HCT116 (cell line): ENCODE data around the gene PIAS4. TPM values are rescaled to one million over a fixed set of nuclear protein-coding genes. Genes with fewer than 3 reads are reported as not detected.

Experiments used
- ATAC-seq: fragments of 200-7000 bp; cut with Tn5 transposase; 2 replicates; pipeline ENCODE4 v1.9.1; 2020; ENCODE audit warnings: mild to moderate bottlenecking, moderate library complexity
- BruUV-seq: library from RNA; stranded (reverse); fragments of 400-500 nt; replicated peaks from 2 replicates; lab custom pipeline; 2021; lab: Mats Ljungman, UMichigan
- CTCF ChIA-PET: fragments of 300-600 bp; sonication (Branson Sonifier 250); formaldehyde crosslinking; loops from one replicate; lab custom pipeline; 2021; ENCODE audit warnings: antibody characterized with exemption; lab: Charles Lee
- POLR2A ChIA-PET: fragments of 300-600, 350-600 bp; sonication (Branson Sonifier 250); formaldehyde crosslinking; loops from one replicate; lab custom pipeline; 2021; ENCODE audit warnings: antibody characterized with exemption; lab: Charles Lee
- RAD21 ChIA-PET, 2 experiments: fragments of 300-600 bp; sonication (Branson Sonifier 250); formaldehyde crosslinking; loops; one replicate each; lab custom pipeline; 2023; ENCODE audit warnings: low total read pairs in 2 of 2; ENCODE audit not compliant: uncharacterized antibody in 2 of 2, unreplicated experiment in 2 of 2, low non-redundant PET in 1 of 2; lab: Charles Lee
- DNase-seq: peaks from one replicate; pipeline ENCODE4 v3.0.0-alpha.2; 2010; ENCODE audit warnings: low read depth, low spot score
- H2AFZ ChIP-seq: fragments of 200-600 bp; shearing (Covaris generic), sonication (generic); 2 replicates; pipeline ENCODE4 v1.6.1; 2017; ENCODE audit warnings: low read depth, mixed run types, mixed read lengths, antibody characterized with exemption, low read length; ENCODE audit not compliant: poor library complexity, severe bottlenecking
- H3K27ac ChIP-seq: 2 replicates; pipeline ENCODE4 v1.5.1; 2012; ENCODE audit warnings: low read depth, low read length
- H3K27me3 ChIP-seq: fragments of 200-600 bp; sonication (generic); 2 replicates; pipeline ENCODE4 v1.6.1; 2016; ENCODE audit warnings: mixed run types, low read length, mixed read lengths; ENCODE audit not compliant: insufficient read depth
- H3K36me3 ChIP-seq, 2 experiments: fragments of 200-500 bp in 1 of 2; fragments of 200-600 bp in 1 of 2; sonication (Bioruptor generic) in 1 of 2; sonication (generic) in 1 of 2; 2 replicates each; pipeline versions ENCODE4 v1.5.1 to v1.6.1; 2014 to 2016; ENCODE audit warnings: low read length in 2 of 2, inconsistent platforms in 1 of 2, mixed read lengths in 1 of 2, mixed run types in 1 of 2; ENCODE audit not compliant: insufficient read depth in 2 of 2, control insufficient read depth in 1 of 2
- H3K4me1 ChIP-seq, 2 experiments: fragments of 200-600 bp in 1 of 2; sonication (generic) in 1 of 2; 2 replicates each; pipeline versions ENCODE4 v1.5.1 to v1.6.1; 2012 to 2017; ENCODE audit warnings: low read length in 2 of 2, inconsistent platforms in 1 of 2, mild to moderate bottlenecking in 1 of 2, mixed read lengths in 1 of 2, mixed run types in 1 of 2, moderate library complexity in 1 of 2; ENCODE audit not compliant: insufficient read depth in 2 of 2, control insufficient read depth in 1 of 2
- H3K4me2 ChIP-seq: fragments of 200-600 bp; sonication (generic); 2 replicates; pipeline ENCODE4 v1.6.1; 2017; ENCODE audit warnings: mixed run types, low read length, mixed read lengths
- H3K4me3 ChIP-seq, 2 experiments: fragments of 200-600 bp in 1 of 2; sonication (generic) in 1 of 2; replicated peaks in 1 of 2; 2 replicates each; pipeline ENCODE4 v1.5.1; 2011 to 2016; ENCODE audit warnings: low read length in 2 of 2, control low read depth in 1 of 2, low read depth in 1 of 2, mild to moderate bottlenecking in 1 of 2, mixed read lengths in 1 of 2, mixed run types in 1 of 2
- H3K79me2 ChIP-seq: fragments of 200-600 bp; sonication (generic); 2 replicates; pipeline ENCODE4 v1.6.1; 2017; ENCODE audit warnings: mild to moderate bottlenecking, mixed run types, low read length, moderate library complexity, mixed read lengths; ENCODE audit not compliant: insufficient read depth
- H3K9ac ChIP-seq: fragments of 200-600 bp; sonication (generic); 2 replicates; pipeline ENCODE4 v1.6.1; 2016; ENCODE audit warnings: low read length, mixed read lengths
- H3K9me2 ChIP-seq: fragments of 200-600 bp; sonication (generic), shearing (Covaris generic); 2 replicates; pipeline ENCODE4 v1.6.1; 2017; ENCODE audit warnings: mixed run types, mild to moderate bottlenecking, moderate library complexity; ENCODE audit not compliant: insufficient read depth
- H3K9me3 ChIP-seq, 2 experiments: fragments of 200-500 bp in 1 of 2; fragments of 200-600 bp in 1 of 2; sonication (Bioruptor generic) in 1 of 2; sonication (generic) in 1 of 2; 2 replicates each; pipeline ENCODE4 v1.6.1; 2014 to 2017; ENCODE audit warnings: low read length in 2 of 2, mixed read lengths in 2 of 2, inconsistent platforms in 1 of 2, low read depth in 1 of 2, mild to moderate bottlenecking in 1 of 2, mixed run types in 1 of 2, moderate library complexity in 1 of 2; ENCODE audit not compliant: control insufficient read depth in 1 of 2, insufficient read depth in 1 of 2
- H4K20me1 ChIP-seq: fragments of 200-600 bp; sonication (generic), shearing (Covaris generic); 2 replicates; pipeline ENCODE4 v1.6.1; 2017; ENCODE audit warnings: mixed run types, mild to moderate bottlenecking, moderate library complexity; ENCODE audit not compliant: insufficient read depth
- CBX3 ChIP-seq: IDR thresholded peaks from 2 replicates; pipeline ENCODE4 v1.6.1; 2012; ENCODE audit warnings: low read depth
- CEBPB ChIP-seq: IDR thresholded peaks from 2 replicates; pipeline ENCODE4 v1.6.1; 2012; ENCODE audit warnings: low read depth
- EGR1 ChIP-seq: IDR thresholded peaks from 2 replicates; pipeline ENCODE4 v1.6.1; 2012; ENCODE audit warnings: low read depth
- ELF1 ChIP-seq: IDR thresholded peaks from 2 replicates; pipeline ENCODE4 v1.6.1; 2012; ENCODE audit warnings: low read depth, borderline replicate concordance
- EZH2 ChIP-seq: fragments of 200-600 bp; sonication (generic); IDR thresholded peaks from 2 replicates; pipeline ENCODE4 v1.6.1; 2017; ENCODE audit warnings: antibody characterized with exemption, mixed run types
- FOSL1 ChIP-seq: IDR thresholded peaks from 2 replicates; pipeline ENCODE4 v1.6.1; 2012; ENCODE audit warnings: low read depth
- JUND ChIP-seq: IDR thresholded peaks from 2 replicates; pipeline ENCODE4 v1.6.1; 2012
- POLR2A ChIP-seq: IDR thresholded peaks from 2 replicates; pipeline ENCODE4 v1.7.0; 2011; ENCODE audit warnings: borderline replicate concordance; ENCODE audit not compliant: insufficient read depth, insufficient read length; ENCODE audit errors: extremely low read depth
- POLR2AphosphoS5 ChIP-seq: IDR thresholded peaks from 2 replicates; pipeline ENCODE4 v1.6.1; 2011; ENCODE audit warnings: mild to moderate bottlenecking, low read depth, low read length, moderate library complexity
- RAD21 ChIP-seq: IDR thresholded peaks from 2 replicates; pipeline ENCODE4 v1.6.1; 2012; ENCODE audit warnings: low read depth, mild to moderate bottlenecking
- SIN3A ChIP-seq: IDR thresholded peaks from 2 replicates; pipeline ENCODE4 v1.6.1; 2012; ENCODE audit warnings: low read depth
- SP1 ChIP-seq: IDR thresholded peaks from 2 replicates; pipeline ENCODE4 v1.6.1; 2012; ENCODE audit warnings: low read depth
- SRF ChIP-seq: IDR thresholded peaks from 2 replicates; pipeline ENCODE4 v1.6.1; 2012; ENCODE audit warnings: low read depth
- TCF7L2 ChIP-seq: IDR thresholded peaks from 2 replicates; pipeline ENCODE4 v1.7.0; 2011; ENCODE audit warnings: borderline replicate concordance, inconsistent platforms; ENCODE audit not compliant: insufficient read depth, insufficient read length; ENCODE audit errors: extremely low read depth
- YY1 ChIP-seq: IDR thresholded peaks from 2 replicates; pipeline ENCODE4 v1.6.1; 2011; ENCODE audit warnings: low read length, low read depth, moderate library complexity, mild to moderate bottlenecking; ENCODE audit not compliant: insufficient replicate concordance; ENCODE audit errors: extremely low read depth
- ZFX ChIP-seq: fragments of 450-650 bp; IDR thresholded peaks from 2 replicates; pipeline ENCODE4 v1.6.1; 2017
- ZNF274 ChIP-seq: fragments of 200-500 bp; sonication (Bioruptor generic); IDR thresholded peaks from 2 replicates; pipeline ENCODE4 v1.6.1; 2014; ENCODE audit warnings: mild to moderate bottlenecking, low read depth, low read length, inconsistent platforms
- intact Hi-C: fragments of 100-400 bp; cut with micrococcal nuclease; formaldehyde crosslinking; loops from 2 replicates; pipeline ENCODE4 v1.10.0; 2022
- total RNA-seq: library from RNA; stranded (reverse); gene quantifications from one replicate; pipeline ENCODE4 v1.2.1, GENCODE V29; 2021; ENCODE audit not compliant: unreplicated experiment
- TF ChIP-seq, protein P1 (sequence below), 3 experiments: fragments of 200-600 bp in 1 of 3; sonication (generic) in 1 of 3; IDR thresholded peaks in 2 of 3; conservative IDR thresholded peaks in 1 of 3; 2 replicates each; pipeline ENCODE4 v1.5.1; 2012 to 2017; ENCODE audit warnings: low read depth in 2 of 3, low read length in 2 of 3, antibody characterized with exemption in 1 of 3, borderline replicate concordance in 1 of 3, control low read depth in 1 of 3, mild to moderate bottlenecking in 1 of 3, mixed read lengths in 1 of 3, mixed run types in 1 of 3, moderate library complexity in 1 of 3; ENCODE audit not compliant: insufficient read depth in 1 of 3
- TF ChIP-seq, protein P2 (sequence below): IDR thresholded peaks from 2 replicates; pipeline ENCODE4 v1.6.1; 2012

PIAS4 gene
- total RNA-seq, 1 experiment from 2014 or later, result 28.4 TPM

DNA sequence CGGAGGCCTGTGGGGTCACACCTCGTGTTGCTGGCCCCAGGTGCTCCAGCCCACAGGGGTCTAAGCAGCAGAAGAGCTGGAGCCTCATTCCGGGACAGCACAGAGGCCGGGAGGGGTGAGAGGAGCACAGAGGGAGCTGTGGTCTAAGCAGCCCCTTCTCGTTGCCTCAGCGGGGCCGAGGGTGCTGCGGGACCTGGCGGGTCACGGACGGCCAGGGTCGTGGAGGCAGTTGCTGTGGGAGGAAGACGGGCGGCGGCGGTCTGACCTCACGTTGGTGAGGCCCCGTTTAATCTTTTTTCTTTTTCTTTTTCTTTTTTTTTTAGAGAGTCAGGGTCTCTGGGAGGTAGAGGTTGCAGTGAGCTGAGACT lies 21.7 kb downstream of the PIAS4 start:
- ChIA-PET POLR2A (no interaction called here), CTCF (no interaction called here), RAD21 (no interaction called here)
- BruUV-seq, result no TSS peak
- H2AFZ ChIP-seq, result no peak overlapping the region
- no peaks in the 10 kb centered on the region for H3K27me3 ChIP-seq
- DNase-seq, result no peak
- H3K27ac ChIP-seq, result no peak overlapping the region
- H3K4me1 ChIP-seq, result no peaks in the 10 kb centered on the region
- H3K9ac ChIP-seq, result no peak overlapping the region
- no peaks in the 10 kb centered on the region for H3K79me2 ChIP-seq
- no peak for ATAC-seq
- intact Hi-C loops, result no loop called here
- H3K4me3 ChIP-seq, result no peak overlapping the region
- no peaks in the 10 kb centered on the region for H3K9me3 ChIP-seq
- H3K9me2 ChIP-seq, result no peaks in the 10 kb centered on the region
- TF ChIP-seq CEBPB (no peak), ZFX (no peak), SRF (no peak), RAD21 (no peak), JUND (no peak), FOSL1 (no peak)
- H3K36me3 ChIP-seq, result peaks cover 4 to 12% of the 10 kb centered on the region in 2 experiments
- H3K4me2 ChIP-seq, result no peak overlapping the region
- no peaks in the 10 kb centered on the region for H4K20me1 ChIP-seq

DNA sequence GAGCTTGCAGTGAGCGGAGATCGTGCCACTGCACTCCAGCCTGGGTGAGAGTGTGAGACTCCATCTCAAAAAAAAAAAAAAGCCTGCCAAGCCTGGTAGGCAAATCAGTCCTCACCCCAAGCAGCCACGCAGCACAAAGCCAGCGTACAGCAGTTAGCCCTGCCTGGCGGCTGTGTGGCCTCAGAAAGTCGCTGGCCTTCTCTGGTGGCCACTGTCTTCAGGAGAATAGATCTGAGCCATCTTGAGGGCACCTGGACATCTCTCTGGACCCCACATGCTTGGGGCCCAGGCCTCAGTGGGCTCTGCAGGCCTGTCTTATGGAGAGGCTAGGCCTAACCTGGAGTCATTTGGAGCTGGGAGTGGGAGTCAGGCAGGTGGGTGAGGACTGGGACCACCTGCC lies 23.0 kb downstream of the PIAS4 start:
- Histone ChIP-seq H3K4me3 (no peak overlapping the region), H3K4me1 (no peaks in the 10 kb centered on the region), H3K27ac (no peak overlapping the region), H3K9me3 (no peaks in the 10 kb centered on the region), H3K9ac (no peak overlapping the region), H3K9me2 (no peaks in the 10 kb centered on the region), H4K20me1 (no peaks in the 10 kb centered on the region), H3K36me3 (peaks cover under 1 to 14% of the 10 kb centered on the region in 2 experiments), H3K4me2 (no peak overlapping the region), H3K27me3 (no peaks in the 10 kb centered on the region), H3K79me2 (no peaks in the 10 kb centered on the region), H2AFZ (no peak overlapping the region)
- no peak for ATAC-seq
- TF ChIP-seq, protein P1, sequence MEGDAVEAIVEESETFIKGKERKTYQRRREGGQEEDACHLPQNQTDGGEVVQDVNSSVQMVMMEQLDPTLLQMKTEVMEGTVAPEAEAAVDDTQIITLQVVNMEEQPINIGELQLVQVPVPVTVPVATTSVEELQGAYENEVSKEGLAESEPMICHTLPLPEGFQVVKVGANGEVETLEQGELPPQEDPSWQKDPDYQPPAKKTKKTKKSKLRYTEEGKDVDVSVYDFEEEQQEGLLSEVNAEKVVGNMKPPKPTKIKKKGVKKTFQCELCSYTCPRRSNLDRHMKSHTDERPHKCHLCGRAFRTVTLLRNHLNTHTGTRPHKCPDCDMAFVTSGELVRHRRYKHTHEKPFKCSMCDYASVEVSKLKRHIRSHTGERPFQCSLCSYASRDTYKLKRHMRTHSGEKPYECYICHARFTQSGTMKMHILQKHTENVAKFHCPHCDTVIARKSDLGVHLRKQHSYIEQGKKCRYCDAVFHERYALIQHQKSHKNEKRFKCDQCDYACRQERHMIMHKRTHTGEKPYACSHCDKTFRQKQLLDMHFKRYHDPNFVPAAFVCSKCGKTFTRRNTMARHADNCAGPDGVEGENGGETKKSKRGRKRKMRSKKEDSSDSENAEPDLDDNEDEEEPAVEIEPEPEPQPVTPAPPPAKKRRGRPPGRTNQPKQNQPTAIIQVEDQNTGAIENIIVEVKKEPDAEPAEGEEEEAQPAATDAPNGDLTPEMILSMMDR (IDR thresholded peaks at IDR 0.05 in 2 of 3, conservative IDR thresholded peaks at IDR 0.05 in 1 of 3; ENCODE audit: borderline replicate concordance in 1 of 3, insufficient read depth in 1 of 3, low read depth in 2 of 3, low read length in 2 of 3), result no peak
- TF ChIP-seq CBX3 (no peak), POLR2AphosphoS5 (no peak), ZFX (no peak), ELF1 (no peak), RAD21 (no peak), SIN3A (no peak), TCF7L2 (no peak), YY1 (no peak), FOSL1 (no peak), SRF (no peak), ZNF274 (no peak), EGR1 (no peak), POLR2A (no peak), CEBPB (no peak), SP1 (no peak), EZH2 (no peak), JUND (no peak)
- TF ChIP-seq, protein P2, sequence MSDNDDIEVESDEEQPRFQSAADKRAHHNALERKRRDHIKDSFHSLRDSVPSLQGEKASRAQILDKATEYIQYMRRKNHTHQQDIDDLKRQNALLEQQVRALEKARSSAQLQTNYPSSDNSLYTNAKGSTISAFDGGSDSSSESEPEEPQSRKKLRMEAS, result no peak
- DNase-seq, result no peak
- intact Hi-C loops, result no loop called here
- POLR2A ChIA-PET, result no interaction called here
- no TSS peak for BruUV-seq
- CTCF ChIA-PET, result no interaction called here
- RAD21 ChIA-PET, result no interaction called here
